ENCODE data around the gene SYPL1. TPM values are rescaled to one million over a fixed set of nuclear protein-coding genes. Genes with fewer than 3 reads are reported as not detected.

Gene SYPL1
- total RNA-seq, 1 experiment from 2014 or later = 27.7 TPM

DNA sequence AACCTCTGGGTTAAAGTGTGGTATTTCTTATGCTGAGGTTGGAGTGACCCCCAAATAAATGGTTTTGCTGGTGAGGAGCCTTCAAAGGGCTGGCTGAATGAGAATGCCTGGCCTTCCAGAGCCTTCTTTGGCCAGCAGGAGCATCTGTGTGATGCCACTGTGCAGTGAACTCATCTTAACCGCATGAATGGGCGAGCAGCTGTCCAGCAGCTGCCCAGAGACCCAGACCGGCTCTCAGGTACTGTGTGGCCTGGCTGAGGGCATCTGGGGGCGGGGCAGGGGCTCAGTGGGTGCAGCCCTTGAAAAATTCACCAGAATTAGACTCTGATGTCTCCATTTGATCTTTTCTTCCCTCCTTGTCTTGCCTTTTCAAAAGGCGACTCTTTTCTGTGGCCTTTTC lies 59.0 kb downstream of the SYPL1 start:
- H3K9me3 ChIP-seq = no peaks in the 10 kb centered on the region
- no peak overlapping the region for H3K4me3 ChIP-seq
- no peaks in the 10 kb centered on the region for H3K36me3 ChIP-seq
- no peaks in the 10 kb centered on the region for H3K27me3 ChIP-seq
- no peak for DNase-seq

DNA sequence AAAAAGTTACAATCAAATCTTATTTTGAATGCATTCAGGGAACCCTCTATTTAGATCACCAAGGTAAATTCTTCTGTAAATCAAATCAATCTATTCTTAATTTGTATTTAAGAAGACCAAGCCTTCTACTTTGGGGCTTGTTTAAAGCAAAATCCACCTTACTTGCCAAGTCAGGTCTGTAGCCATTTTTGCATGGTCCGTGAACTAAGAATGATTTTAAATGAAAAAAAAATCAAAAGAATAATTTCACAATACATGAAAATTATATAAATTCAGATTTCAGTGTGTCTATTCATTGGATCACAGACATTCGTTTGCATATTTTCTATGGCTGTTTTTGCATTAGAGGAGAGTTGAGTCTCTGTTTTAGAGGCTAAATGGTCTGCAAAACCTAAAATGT lies 59.4 kb downstream of the SYPL1 start:
- no peak overlapping the region for H3K4me3 ChIP-seq
- H3K27me3 ChIP-seq = no peaks in the 10 kb centered on the region
- DNase-seq = no peak
- H3K36me3 ChIP-seq = no peaks in the 10 kb centered on the region
- no peaks in the 10 kb centered on the region for H3K9me3 ChIP-seq

DNA sequence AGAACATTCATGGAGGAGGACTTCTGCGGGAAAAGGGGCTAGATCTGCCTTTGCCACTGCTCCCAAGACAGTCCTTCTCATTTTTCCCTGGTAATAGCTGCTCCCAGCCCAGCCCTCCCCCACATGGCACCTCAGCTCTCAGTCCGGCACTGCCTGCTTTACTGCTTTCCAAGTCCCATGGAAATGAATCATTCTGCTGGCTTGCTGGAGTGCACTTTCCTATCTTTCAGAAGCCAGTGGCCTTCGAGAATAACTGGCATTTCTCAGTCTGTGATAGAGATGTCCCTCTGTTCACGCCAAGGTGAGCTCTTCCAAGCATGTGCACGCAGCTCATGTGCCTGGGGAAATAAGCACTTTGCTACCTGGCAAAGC lies 61.4 kb downstream of the SYPL1 start:
- no peak overlapping the region for H3K4me3 ChIP-seq
- H3K36me3 ChIP-seq = no peaks in the 10 kb centered on the region
- no peaks in the 10 kb centered on the region for H3K9me3 ChIP-seq
- H3K27me3 ChIP-seq = no peaks in the 10 kb centered on the region
- peak; percentile 65 for DNase-seq

DNA sequence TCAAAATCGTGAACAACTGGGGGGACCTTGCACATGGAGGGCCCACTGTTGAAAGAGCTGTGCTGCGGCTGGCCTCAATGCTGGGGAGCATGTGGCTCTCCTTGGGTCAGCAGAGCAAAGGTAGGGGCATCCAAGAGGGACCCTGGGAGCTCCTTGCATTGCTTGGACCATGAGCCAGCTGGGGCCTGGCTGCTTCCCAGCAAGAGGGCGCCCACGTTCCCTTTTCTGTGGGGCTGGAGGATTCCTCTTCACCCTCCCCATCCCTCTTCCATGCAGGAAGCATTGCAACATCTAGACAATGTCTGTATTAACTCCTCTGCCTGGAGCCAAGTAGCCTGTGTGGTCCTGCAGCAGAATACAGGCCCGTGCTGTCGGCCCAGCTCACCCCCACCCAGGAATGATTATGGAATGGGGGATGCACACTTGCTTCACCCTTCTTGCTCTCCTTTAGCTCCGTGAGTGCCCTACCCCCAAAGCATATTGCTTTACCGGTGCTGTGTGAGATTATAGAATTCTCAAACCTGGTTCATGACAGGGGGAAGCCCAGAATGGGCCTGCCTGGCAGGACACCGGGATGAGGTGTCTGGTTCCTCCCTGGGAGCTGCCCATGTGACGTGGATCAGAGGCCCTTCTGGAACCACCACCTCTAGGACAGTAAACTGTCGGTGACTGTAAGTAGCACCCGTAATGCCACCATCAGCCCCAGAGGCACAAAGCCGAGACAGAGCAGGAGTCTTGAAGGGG lies 61.9 kb downstream of the SYPL1 start:
- peak; percentile 40 for DNase-seq
- H3K27me3 ChIP-seq = no peaks in the 10 kb centered on the region
- H3K36me3 ChIP-seq = no peaks in the 10 kb centered on the region

DNA sequence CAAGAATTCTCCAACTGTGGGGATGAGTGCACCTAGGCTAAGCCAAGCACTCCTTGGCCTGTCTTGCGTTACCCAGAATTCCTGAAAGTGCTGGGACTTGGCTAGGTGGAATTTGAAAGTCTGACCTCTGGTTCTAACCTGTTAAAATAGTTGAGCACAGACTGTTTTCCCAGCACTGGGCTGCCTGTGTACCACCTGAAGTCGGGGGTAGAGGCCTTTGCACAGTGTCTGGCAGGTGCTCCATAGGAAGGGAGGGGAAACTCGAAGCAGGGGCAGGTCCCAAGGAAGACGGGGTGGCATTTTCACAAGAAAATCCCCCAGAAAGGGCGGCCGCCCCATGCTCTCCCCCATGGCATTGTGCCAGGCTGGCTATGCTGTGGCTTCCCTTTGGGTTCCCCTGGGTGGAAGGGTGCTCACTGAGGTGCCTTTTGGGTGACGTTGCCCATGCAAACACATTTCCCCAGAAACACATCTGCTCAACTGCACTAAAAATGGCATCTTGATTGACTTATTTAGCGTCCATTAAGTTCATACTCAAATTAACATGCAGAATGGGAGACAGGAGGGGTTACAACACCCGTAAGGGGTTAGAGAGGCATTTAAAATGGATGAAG lies 62.9 kb downstream of the SYPL1 start:
- H3K27me3 ChIP-seq = no peaks in the 10 kb centered on the region
- H3K9me3 ChIP-seq = no peaks in the 10 kb centered on the region
- no peak for DNase-seq
- no peaks in the 10 kb centered on the region for H3K36me3 ChIP-seq
- no peak overlapping the region for H3K4me3 ChIP-seq

More for the DNA sequence above, 61.9 kb downstream of the SYPL1 start:
- no peak overlapping the region for H3K4me3 ChIP-seq
- H3K9me3 ChIP-seq = no peaks in the 10 kb centered on the region

DNA sequence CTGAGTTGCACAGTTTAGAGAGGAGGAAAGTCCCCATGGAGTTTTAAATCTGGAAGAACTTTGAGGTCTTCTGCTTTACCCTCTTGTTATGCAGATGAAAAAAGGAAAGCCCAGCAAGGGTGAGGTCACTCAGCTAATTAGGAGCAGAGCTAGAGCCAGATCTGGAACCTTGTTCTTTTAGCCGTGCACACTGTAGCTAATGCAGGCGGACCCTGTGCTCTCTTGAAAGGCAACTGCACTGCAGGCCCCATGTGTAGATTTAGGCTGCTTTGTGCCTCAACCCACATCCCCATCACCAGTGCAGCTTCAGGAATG lies 63.4 kb downstream of the SYPL1 start:
- no peaks in the 10 kb centered on the region for H3K9me3 ChIP-seq
- no peak for DNase-seq
- H3K27me3 ChIP-seq = no peaks in the 10 kb centered on the region
- no peaks in the 10 kb centered on the region for H3K36me3 ChIP-seq
- H3K4me3 ChIP-seq = no peak overlapping the region

DNA sequence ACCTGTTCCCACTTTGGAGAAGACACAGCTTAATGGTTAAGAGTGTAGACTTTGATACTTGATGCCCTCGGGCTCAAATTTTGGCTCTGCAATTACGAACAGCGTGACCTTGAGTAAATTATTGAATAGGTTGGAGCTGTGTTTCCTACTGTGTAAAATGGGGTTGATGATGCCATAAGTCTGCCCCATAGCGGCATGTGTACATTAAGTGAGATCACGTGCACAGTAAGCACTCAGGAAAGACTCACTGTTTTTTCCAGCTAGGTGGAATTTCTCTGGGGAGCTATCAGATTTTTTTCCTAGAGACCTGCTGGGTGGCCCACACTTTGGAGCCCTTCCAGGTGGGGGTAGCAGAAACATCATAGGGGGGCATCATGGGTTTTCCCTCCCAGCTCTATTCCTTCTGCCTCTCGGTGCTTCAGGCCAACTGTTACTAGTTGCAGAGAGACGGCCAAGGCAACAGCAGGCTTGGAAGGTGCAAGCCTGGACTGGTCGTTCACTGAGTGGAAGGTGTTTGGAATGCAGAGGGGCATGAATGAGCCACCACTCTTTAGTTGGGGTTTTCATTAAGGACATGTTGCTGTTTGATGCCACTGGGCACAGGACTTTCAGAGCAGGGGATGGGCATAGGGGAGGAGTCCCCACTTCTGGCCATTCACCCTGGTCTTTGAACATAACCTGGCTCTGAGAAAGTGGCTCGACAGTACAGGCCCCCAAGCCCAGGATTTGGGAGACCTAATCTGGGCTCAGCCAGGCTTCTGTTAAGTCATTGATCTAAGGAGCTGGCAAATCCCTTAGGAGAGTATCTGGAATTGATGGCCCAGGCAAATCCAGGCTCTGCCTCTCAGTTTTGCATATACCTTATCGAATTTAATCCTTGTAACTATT lies 64.0 kb downstream of the SYPL1 start:
- Histone ChIP-seq H3K27me3 (no peaks in the 10 kb centered on the region), H3K9me3 (no peaks in the 10 kb centered on the region), H3K4me3 (no peak overlapping the region), H3K36me3 (no peaks in the 10 kb centered on the region)
- no peak for DNase-seq

DNA sequence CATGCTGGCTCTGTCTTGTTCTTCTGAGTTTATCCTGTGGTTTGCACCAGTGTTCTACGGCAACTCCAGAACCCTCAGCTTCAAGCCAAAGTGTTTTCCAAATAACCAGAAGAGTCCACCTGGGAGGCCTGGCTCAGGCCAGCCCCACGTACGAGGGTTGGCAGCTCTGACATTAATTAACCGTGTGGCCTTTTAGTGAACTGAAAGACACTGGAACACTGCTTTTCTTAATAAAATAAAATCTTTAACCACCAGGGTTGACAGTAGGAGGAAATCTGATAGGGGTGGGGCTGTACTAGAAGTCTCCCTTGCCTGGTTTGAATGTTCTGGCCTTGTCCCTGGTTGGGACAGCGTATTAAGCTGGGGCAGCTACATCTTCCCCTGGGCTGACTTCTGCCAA lies 64.9 kb downstream of the SYPL1 start:
- H3K36me3 ChIP-seq = no peaks in the 10 kb centered on the region
- no peaks in the 10 kb centered on the region for H3K27me3 ChIP-seq
- no peak for DNase-seq
- H3K9me3 ChIP-seq = no peaks in the 10 kb centered on the region
- no peak overlapping the region for H3K4me3 ChIP-seq

DNA sequence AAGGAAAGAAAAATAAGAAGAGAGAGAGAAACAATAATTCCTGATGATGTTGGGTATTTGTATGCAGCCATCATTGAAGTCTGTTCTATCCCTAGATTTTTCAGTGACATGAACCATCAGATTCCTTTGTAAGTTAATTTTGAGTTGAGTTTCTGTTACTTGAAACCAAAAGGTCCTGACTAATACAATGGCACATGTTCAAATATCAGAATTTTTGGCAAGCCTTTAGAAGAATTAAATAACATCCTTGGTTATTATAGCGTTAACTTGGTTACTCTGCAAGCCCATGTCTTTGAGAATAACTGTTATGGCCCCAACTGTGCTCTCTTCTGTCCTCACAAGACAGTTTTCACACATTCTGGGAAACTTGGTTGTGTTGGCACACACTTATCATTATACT lies 66.5 kb downstream of the SYPL1 start:
- H3K27me3 ChIP-seq = no peaks in the 10 kb centered on the region
- H3K4me3 ChIP-seq = no peak overlapping the region
- no peak for DNase-seq
- no peaks in the 10 kb centered on the region for H3K36me3 ChIP-seq
- H3K9me3 ChIP-seq = no peaks in the 10 kb centered on the region

DNA sequence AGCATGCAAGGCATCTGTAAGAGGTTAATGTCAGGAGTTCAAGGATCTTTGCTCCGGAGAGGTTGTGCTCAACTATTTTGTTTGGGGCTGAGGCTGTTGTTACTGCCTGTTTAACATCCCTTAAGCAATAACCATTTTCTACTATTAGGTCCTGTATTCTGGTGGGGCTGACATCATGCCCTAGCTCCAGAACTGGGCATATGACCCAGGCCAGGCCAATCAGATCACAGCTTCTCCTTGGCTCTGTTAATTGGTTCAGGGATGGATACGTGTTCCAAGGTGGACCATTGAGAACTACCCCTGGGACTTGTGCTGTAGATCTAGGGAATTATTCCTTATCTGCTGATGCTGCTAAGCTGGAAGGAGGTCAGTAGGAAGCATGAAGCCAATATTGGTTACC lies 67.0 kb downstream of the SYPL1 start:
- DNase-seq = no peak
- Histone ChIP-seq H3K36me3 (no peaks in the 10 kb centered on the region), H3K9me3 (no peaks in the 10 kb centered on the region), H3K27me3 (no peaks in the 10 kb centered on the region), H3K4me3 (no peak overlapping the region)

DNA sequence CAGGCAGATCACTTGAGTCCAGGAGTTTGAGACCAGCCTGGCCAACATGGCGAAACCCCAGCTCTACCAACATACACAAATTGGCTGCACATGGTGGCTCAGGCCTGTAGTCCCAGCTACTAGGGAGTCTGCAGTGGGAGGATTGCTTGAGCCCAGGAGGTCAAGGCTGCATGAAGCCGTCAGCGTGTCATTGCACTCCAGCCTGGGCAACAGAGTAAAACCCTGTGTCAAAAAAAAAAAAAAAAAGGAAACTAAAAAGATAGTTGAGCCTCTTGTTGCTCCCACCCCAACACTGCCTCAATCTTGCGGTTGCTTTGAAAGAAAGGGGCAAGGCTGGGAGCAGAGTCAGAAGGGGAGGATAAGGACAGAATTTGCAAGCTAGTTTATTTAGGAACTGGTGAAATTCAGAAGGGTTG lies 69.9 kb downstream of the SYPL1 start:
- H3K4me3 ChIP-seq = no peak overlapping the region
- no peaks in the 10 kb centered on the region for H3K36me3 ChIP-seq
- H3K27me3 ChIP-seq = no peaks in the 10 kb centered on the region
- no peak for DNase-seq
- no peaks in the 10 kb centered on the region for H3K9me3 ChIP-seq

DNA sequence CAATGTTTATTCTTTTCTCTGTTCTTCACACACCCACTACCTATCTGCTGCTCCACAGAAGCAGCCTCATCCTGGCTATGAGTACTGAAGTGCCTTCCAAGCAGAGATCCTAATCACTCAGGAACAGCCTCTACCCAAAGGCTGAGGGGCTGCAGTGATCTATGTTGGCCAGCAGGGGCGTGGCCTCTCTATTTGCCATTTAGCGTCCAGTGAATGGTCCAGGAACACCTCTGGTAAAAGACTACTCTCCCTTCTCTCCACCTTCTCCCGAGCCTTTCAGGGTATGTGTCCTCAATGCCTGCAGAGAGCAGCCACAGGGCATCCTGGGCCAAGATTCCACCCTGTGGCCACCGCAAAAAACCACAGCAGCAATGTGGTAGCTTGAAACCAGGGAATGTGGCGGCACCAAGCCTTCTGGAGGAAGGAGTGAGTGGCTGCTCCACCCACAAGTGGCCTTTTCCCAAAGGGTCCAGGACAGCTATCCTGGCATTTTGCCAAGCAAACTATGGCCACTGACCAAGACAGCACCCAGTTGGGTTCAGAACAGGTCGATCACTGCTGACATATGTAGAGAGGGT lies 70.9 kb downstream of the SYPL1 start:
- no peaks in the 10 kb centered on the region for H3K27me3 ChIP-seq
- no peaks in the 10 kb centered on the region for H3K9me3 ChIP-seq
- H3K36me3 ChIP-seq = no peaks in the 10 kb centered on the region
- DNase-seq = peak; percentile 43
- no peak overlapping the region for H3K4me3 ChIP-seq

Other genes with a start within 250 kb of the SYPL1 start
- gene ATXN7L1, start 235.7 kb downstream of the SYPL1 start, total RNA-seq (2014; rRNA removed; shearing (Covaris generic); ENCODE audit: low replicate concordance) = 0.59 TPM in 1 of 2 replicates, not detected in the other
- 0.76 TPM in 1 of 2 replicates, not detected in the other for gene CDHR3, start 149.0 kb downstream of the SYPL1 start, total RNA-seq (2014; rRNA removed; shearing (Covaris generic); ENCODE audit: low replicate concordance)
- gene NAMPT, start 172.7 kb upstream of the SYPL1 start, total RNA-seq (2014; rRNA removed; shearing (Covaris generic); ENCODE audit: low replicate concordance) = 39.7 and 83.9 TPM in 2 replicates

All from MG63 (cell line).